Mesenteric fat pad (tissue), 1 donor: ENCODE results near the gene FOXG1. TPM values are rescaled to one million over a fixed set of nuclear protein-coding genes. Genes with fewer than 3 reads are reported as not detected.

ENCODE experiments used
- DNase-seq: peaks from one replicate; pipeline ENCODE4 v3.0.0-alpha.2; 2020; ENCODE audit warnings: low spot score
- total RNA-seq: library from RNA; stranded (reverse); fragmentation: NEBNext Ultra II Directional; extraction: Animal tissue kit (Norgen Biotek cat#: 25700); gene quantifications from one replicate; pipeline ENCODE4 v1.2.1, GENCODE V29; 2021
- donor health status: DM: yes; HTN: yes; CAD: no.

FOXG1 gene
- total RNA-seq, 1 donor from 2014 or later, result not detected

- no peak for DNase-seq
These were observed 4.9 kb upstream of the FOXG1 start for GRCh38 chr14:28761438-28762291.

DNA sequence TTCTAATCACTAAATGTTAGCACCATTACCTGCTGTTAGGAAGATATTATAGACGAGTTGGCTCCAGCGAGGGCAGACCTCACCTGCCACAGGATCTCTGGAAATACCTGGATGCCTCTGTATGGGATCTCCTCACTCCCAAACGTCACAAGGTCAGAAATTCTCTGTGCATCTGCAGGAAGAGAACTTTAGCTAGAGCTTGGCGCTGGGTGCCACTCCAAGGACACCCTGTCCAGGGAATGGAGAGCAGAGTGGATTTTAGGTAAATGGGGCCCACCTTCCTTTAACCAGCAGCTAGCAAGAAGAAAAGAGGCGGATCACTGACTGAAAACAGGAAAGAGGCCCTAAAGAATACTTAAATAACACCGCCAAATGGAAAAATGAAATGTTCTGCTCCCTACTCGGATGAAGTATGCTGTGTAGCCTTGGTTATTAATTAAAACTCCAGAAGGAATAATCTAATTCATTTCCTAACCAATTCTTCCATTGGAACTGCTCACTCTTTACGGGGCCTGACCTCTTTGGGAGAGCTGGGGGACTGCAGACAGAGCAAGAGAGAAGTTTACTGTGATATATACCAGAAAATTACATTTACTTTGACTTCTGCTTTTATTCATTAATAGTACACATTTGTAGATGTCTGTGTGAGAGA, 4.2 kb upstream of the FOXG1 start:
- DNase-seq, result no peak

- DNase-seq, result no peak
These were observed 3.6 kb upstream of the FOXG1 start for GRCh38 chr14:28762955-28763326.

- no peak for DNase-seq
These were observed 2.8 kb upstream of the FOXG1 start for GRCh38 chr14:28763751-28764256.

DNA sequence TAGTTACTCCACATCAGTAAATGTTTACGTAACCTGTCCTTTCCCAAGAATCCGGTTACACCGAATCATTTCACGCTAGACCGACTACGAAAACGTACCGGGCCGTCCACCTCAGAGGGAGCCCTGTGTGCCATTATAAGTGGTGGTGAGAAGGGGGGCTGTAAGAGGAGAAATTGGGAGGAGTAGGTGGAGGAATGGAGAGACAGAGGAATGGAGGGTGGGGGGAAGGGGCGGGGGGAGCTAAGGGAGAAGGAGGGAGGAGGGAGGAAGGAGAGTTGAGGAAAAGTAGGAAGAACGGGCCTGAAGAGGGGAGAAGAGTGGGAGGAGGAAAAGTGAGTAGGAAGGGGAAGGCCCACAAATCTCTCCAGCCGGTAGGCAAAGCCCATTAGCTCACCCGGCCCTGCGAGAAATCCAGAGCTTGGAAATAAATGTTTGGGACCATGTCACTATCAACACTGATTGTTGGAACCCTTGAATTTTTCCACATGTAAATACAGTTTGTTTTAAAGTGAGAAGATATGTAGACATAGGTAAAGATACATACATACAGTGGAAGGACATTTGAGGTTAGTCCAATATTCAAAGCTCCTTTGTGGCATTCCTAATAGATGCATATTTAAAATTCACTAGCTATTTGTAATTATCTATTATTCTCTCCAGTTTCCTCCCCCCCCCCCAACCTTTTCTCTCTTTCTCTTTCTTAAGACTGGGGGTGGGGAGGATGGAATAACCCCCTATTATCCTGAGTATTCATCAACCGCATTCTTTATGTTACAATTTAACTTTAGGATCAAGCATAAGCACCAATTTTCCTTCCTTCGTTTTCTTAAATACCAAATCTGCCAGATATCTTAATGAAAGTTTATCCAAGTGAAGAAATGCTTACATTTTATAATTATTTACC, 2.1 kb upstream of the FOXG1 start:
- DNase-seq, result no peak

DNA sequence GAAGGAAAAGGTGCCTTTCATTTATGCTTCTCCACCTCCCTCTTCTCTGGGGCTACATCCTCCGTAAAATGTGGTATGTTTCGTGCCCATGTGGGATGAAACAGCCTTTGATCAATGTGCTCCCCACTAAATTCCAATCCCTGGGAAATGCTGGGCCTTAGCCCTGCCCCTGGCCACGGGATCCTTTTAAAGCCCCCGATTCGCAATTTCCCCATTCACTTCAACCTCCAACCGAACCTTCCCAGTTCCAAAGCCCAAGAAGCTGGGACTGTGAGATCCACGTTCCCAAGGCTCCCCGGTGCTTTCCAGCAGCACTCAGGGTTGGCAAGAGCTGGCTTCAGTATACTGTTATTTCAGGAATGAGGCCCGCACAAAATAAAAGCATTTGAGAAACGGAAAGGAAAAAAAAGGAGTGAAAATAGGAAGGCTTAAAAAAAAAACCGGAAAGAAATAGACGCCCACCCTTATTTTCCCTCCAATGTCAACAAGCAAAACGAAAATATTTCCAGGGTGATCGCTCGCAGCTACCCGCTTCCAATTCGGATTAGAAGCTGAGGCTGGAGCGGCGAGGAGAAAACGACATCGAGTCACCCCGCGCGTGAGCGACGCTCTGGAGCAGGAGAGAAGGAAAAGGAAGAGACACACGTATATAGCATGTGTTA, 1.3 kb upstream of the FOXG1 start:
- DNase-seq, result no peak

GRCh38 chr14:28765831-28766468, 637 bp upstream of the FOXG1 start:
- no peak for DNase-seq

DNA sequence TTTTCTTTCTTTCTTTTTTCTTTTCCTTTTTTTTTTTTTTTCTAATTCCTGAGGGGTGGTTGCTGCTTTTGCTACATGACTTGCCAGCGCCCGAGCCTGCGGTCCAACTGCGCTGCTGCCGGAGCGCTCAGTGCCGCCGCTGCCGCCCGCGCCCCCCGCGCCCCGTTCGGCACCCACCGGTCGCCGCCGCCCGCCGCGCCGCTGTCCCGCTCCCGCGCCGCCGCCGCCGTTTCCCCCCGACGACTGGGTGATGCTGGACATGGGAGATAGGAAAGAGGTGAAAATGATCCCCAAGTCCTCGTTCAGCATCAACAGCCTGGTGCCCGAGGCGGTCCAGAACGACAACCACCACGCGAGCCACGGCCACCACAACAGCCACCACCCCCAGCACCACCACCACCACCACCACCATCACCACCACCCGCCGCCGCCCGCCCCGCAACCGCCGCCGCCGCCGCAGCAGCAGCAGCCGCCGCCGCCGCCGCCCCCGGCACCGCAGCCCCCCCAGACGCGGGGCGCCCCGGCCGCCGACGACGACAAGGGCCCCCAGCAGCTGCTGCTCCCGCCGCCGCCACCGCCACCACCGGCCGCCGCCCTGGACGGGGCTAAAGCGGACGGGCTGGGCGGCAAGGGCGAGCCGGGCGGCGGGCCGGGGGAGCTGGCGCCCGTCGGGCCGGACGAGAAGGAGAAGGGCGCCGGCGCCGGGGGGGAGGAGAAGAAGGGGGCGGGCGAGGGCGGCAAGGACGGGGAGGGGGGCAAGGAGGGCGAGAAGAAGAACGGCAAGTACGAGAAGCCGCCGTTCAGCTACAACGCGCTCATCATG, 654 bp downstream of the FOXG1 start:
- DNase-seq, result no peak

GRCh38 chr14:28767853-28768741, 1.5 kb downstream of the FOXG1 start:
- no peak for DNase-seq

DNA sequence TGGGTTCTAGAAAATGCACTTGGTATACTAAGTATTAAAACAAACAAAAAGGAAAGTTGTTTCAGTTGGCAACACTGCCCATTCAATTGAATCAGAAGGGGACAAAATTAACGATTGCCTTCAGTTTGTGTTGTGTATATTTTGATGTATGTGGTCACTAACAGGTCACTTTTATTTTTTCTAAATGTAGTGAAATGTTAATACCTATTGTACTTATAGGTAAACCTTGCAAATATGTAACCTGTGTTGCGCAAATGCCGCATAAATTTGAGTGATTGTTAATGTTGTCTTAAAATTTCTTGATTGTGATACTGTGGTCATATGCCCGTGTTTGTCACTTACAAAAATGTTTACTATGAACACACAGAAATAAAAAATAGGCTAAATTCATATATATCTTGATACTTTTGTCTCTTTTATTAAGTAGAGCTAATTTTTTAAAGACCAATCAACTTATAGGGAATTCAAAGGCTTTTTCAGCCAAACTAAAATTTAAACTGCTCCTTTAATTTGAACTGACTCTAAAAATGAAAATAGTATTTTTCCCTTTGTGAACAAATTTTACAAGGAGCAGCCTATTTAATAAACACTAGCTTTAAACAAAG, 2.8 kb downstream of the FOXG1 start:
- DNase-seq, result no peak

- DNase-seq, result no peak
These were observed 3.5 kb downstream of the FOXG1 start for GRCh38 chr14:28770061-28770460.

- no peak for DNase-seq
These were observed 4.0 kb downstream of the FOXG1 start for GRCh38 chr14:28770630-28771029.

DNA sequence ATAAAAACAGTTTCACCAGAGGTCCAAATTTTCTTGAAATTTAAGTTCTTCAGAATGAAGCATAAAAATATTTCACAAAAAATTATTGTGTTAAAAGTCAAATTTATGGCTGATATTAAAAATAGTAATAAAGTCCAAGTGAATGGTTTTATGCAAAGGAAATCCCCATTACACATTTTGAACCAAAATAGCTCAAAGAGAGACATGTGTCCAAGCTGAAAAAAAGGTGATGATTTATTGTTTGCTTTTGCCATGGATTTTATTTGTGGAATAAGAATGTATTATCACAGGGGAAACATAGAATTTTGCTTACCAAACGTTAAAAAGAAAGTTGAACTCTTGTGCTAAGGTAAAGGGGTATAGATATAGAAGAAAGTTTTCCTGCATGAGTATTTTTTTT, 4.6 kb downstream of the FOXG1 start:
- DNase-seq, result no peak

- no peak for DNase-seq
These were observed 6.0 kb downstream of the FOXG1 start for GRCh38 chr14:28772613-28773012.

- no peak for DNase-seq
These were observed 6.6 kb downstream of the FOXG1 start for GRCh38 chr14:28773176-28773575.

DNA sequence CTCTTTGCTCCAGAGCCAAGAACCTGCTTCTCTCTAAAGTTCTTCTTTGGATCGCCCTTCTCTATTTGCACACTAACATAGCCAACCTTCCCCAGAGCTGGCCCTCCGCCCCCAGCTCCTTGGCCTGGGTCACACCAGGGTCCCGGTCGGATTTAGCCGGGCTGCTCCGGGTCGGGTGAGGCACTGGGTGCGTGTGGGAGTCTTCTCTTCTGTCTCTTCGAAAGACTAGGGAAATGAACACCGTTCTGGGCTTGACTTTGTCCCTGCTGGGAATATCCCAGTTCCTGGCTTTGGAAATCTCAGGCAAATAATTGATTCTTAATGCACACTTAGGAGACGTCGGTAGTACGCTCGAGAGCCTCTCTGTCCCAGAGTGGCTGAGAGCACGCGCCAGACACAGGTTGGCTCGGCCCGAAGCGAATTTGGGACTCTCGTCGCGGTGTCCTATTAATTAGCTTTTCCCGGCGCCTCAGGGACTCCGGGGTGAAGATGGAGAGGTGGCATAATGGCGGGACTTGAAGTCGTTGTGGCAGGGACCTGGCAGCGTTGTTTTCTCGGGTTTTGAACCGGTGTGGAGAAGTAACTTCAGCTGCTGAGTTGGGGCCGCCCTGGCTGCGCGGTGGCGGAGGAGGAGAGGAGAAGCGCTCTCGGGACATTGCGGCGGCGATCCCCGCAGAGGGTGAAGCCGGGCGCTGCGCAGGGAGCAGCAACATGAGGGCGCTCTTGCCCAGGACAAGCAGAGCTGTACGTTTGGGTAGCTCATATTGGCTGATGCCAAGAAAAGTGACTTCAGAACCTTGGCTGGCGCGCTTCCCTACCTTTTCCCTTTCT, 7.5 kb downstream of the FOXG1 start:
- DNase-seq, result no peak
